Mesenchymal stem cell (in vitro differentiated cells and primary cell): ENCODE measurements around the gene NXPH4.
A peak's percentile ranks its signal among the peaks of the same experiment; 100 is the strongest.

Source experiments
- DNase-seq: peaks from one replicate; pipeline ENCODE4 v3.0.0-alpha.2; 2013
- H2AFZ ChIP-seq: one replicate; pipeline ENCODE4 v1.6.1; 2013; ENCODE audit warnings: low read depth, mild to moderate bottlenecking, control low read depth, inconsistent platforms, low read length, moderate library complexity
- H2AK5ac ChIP-seq: 2 replicates; pipeline ENCODE4 v1.6.1; 2013; ENCODE audit warnings: low read length, moderate library complexity, mild to moderate bottlenecking, inconsistent platforms; ENCODE audit not compliant: severe bottlenecking
- H2BK120ac ChIP-seq: one replicate; pipeline ENCODE4 v1.6.1; 2013; ENCODE audit warnings: low read depth, mild to moderate bottlenecking, inconsistent platforms, low read length, moderate library complexity
- H2BK12ac ChIP-seq, 2 experiments: one replicate each; pipeline ENCODE4 v1.6.1; 2013; ENCODE audit warnings: inconsistent platforms in 2 of 2, low read length in 2 of 2, mild to moderate bottlenecking in 2 of 2, moderate library complexity in 2 of 2, control low read depth in 1 of 2
- H2BK15ac ChIP-seq: one replicate; pipeline ENCODE4 v1.6.1; 2013; ENCODE audit warnings: mild to moderate bottlenecking, low read depth, inconsistent platforms; ENCODE audit not compliant: poor library complexity, severe bottlenecking
- H2BK5ac ChIP-seq: 2 replicates; pipeline ENCODE4 v1.6.1; 2013; ENCODE audit warnings: low read depth, mild to moderate bottlenecking, low read length, control low read depth, inconsistent platforms; ENCODE audit not compliant: poor library complexity, severe bottlenecking
- H3K14ac ChIP-seq, 2 experiments: one replicate each; pipeline ENCODE4 v1.6.1; 2013; ENCODE audit warnings: inconsistent platforms in 2 of 2, low read length in 2 of 2, control low read depth in 1 of 2, mild to moderate bottlenecking in 1 of 2, moderate library complexity in 1 of 2
- H3K18ac ChIP-seq, 2 experiments: one replicate each; pipeline ENCODE4 v1.6.1; 2013; ENCODE audit warnings: inconsistent platforms in 2 of 2, low read length in 2 of 2, control low read depth in 1 of 2, low read depth in 1 of 2, mild to moderate bottlenecking in 1 of 2
- H3K23ac ChIP-seq, 2 experiments: one replicate each; pipeline ENCODE4 v1.6.1; 2013; ENCODE audit warnings: inconsistent platforms in 2 of 2, low read length in 2 of 2, mild to moderate bottlenecking in 2 of 2, moderate library complexity in 2 of 2, control low read depth in 1 of 2
- H3K27ac ChIP-seq: 2 replicates; pipeline ENCODE4 v1.5.1; 2013; ENCODE audit warnings: mild to moderate bottlenecking, moderate library complexity, low read length, control low read depth, inconsistent platforms; ENCODE audit not compliant: poor library complexity, severe bottlenecking
- H3K27me3 ChIP-seq, 2 experiments: 2 replicates each; pipeline versions ENCODE4 v1.6.1 to v1.7.0; 2013; ENCODE audit warnings: low read length in 2 of 2, mild to moderate bottlenecking in 2 of 2, moderate library complexity in 2 of 2, control low read depth in 1 of 2, inconsistent platforms in 1 of 2; ENCODE audit not compliant: control insufficient read depth in 1 of 2, insufficient read depth in 1 of 2
- H3K36me3 ChIP-seq, 2 experiments: 2 replicates each; pipeline versions ENCODE4 v1.6.1 to v1.7.0; 2013; ENCODE audit warnings: low read length in 2 of 2, control low read depth in 1 of 2, inconsistent platforms in 1 of 2, low read depth in 1 of 2, mild to moderate bottlenecking in 1 of 2; ENCODE audit not compliant: insufficient read depth in 2 of 2, control insufficient read depth in 1 of 2
- H3K4ac ChIP-seq, 2 experiments: one replicate each; pipeline ENCODE4 v1.6.1; 2013; ENCODE audit warnings: inconsistent platforms in 2 of 2, low read length in 2 of 2, mild to moderate bottlenecking in 2 of 2, moderate library complexity in 2 of 2, control low read depth in 1 of 2, low read depth in 1 of 2
- H3K4me1 ChIP-seq: 2 replicates; pipeline ENCODE4 v1.6.1; 2013; ENCODE audit warnings: low read depth, low read length, control low read depth; ENCODE audit not compliant: control insufficient read depth, insufficient read depth
- H3K4me2 ChIP-seq: 2 replicates; pipeline ENCODE4 v1.6.1; 2013; ENCODE audit warnings: low read length, mild to moderate bottlenecking, inconsistent platforms; ENCODE audit not compliant: poor library complexity, severe bottlenecking
- H3K4me3 ChIP-seq, 2 experiments: 2 replicates each; pipeline versions ENCODE4 v1.5.1 to v1.7.0; 2013; ENCODE audit warnings: low read length in 2 of 2, mild to moderate bottlenecking in 2 of 2, control low read depth in 1 of 2, low read depth in 1 of 2; ENCODE audit not compliant: insufficient read depth in 1 of 2
- H3K79me1 ChIP-seq: replicated peaks from 2 replicates; pipeline ENCODE4 v1.6.1; 2013; ENCODE audit warnings: mild to moderate bottlenecking, control low read depth, low read length, inconsistent platforms; ENCODE audit not compliant: poor library complexity, severe bottlenecking
- H3K9ac ChIP-seq: 2 replicates; pipeline ENCODE4 v1.7.0; 2013; ENCODE audit warnings: mild to moderate bottlenecking, low read length, moderate library complexity
- H3K9me3 ChIP-seq: 2 replicates; pipeline ENCODE4 v1.7.0; 2013; ENCODE audit warnings: mild to moderate bottlenecking, low read length; ENCODE audit not compliant: control insufficient read depth
- H4K8ac ChIP-seq: one replicate; pipeline ENCODE4 v1.6.1; 2013; ENCODE audit warnings: inconsistent platforms, mild to moderate bottlenecking, low read length, moderate library complexity
- H4K91ac ChIP-seq: one replicate; pipeline ENCODE4 v1.6.1; 2013; ENCODE audit warnings: mild to moderate bottlenecking, low read length, inconsistent platforms
- WGBS: methylation state at CpG from one replicate; pipeline ENCODE4 v1.1.7; 2013; ENCODE audit warnings: mixed read lengths; 5-methylcytosine and 5-hydroxymethylcytosine counted together

NXPH4 gene

GRCh38 chr12:57268264-57268663 is 51.7 kb downstream of the NXPH4 start:
- Histone ChIP-seq H3K36me3 (peaks cover 30 to 61% of the 10 kb centered on the region in 2 experiments), H3K4me3 (no peak overlapping the region), H3K9me3 (no peaks in the 10 kb centered on the region), H4K8ac (peak overlapping the region; percentile 30), H3K27me3 (no peaks in the 10 kb centered on the region), H3K4ac (no peak overlapping the region), H3K79me1 (no peaks in the 10 kb centered on the region), H3K23ac (no peak overlapping the region), H3K14ac (no peak overlapping the region), H2AFZ (no peak overlapping the region), H3K9ac (peak overlapping the region; percentile 35), H2AK5ac (no peak overlapping the region), H2BK5ac (no peak overlapping the region), H3K4me1 (no peaks in the 10 kb centered on the region), H2BK120ac (no peak overlapping the region), H4K91ac (no peak overlapping the region), H3K27ac (no peak overlapping the region), H3K4me2 (no peak overlapping the region), H2BK12ac (no peak overlapping the region), H3K18ac (no peak overlapping the region), H2BK15ac (no peak overlapping the region)
- 89% methylated on average over 7 of the region's 7 CpGs for WGBS
- DNase-seq = no peak

- DNase-seq = no peak
- H3K18ac ChIP-seq = no peak overlapping the region
- H3K4ac ChIP-seq = no peak overlapping the region
- no peak overlapping the region for H2AFZ ChIP-seq
- peaks cover 23 to 58% of the 10 kb centered on the region in 2 experiments for H3K36me3 ChIP-seq
- H2AK5ac ChIP-seq = no peak overlapping the region
- no peak overlapping the region for H3K4me2 ChIP-seq
- H2BK5ac ChIP-seq = no peak overlapping the region
- H2BK12ac ChIP-seq = no peak overlapping the region
- WGBS = no CpG with 5 or more reads among the region's 1 CpG
- H3K9me3 ChIP-seq = no peaks in the 10 kb centered on the region
- H3K23ac ChIP-seq = no peak overlapping the region
- no peaks in the 10 kb centered on the region for H3K27me3 ChIP-seq
- no peaks in the 10 kb centered on the region for H3K4me1 ChIP-seq
- no peak overlapping the region for H3K27ac ChIP-seq
- no peak overlapping the region for H3K9ac ChIP-seq
- H3K4me3 ChIP-seq = no peak overlapping the region
- no peaks in the 10 kb centered on the region for H3K79me1 ChIP-seq
- no peak overlapping the region for H2BK15ac ChIP-seq
- no peak overlapping the region for H4K91ac ChIP-seq
- H4K8ac ChIP-seq = no peak overlapping the region
- H3K14ac ChIP-seq = no peak overlapping the region
- H2BK120ac ChIP-seq = no peak overlapping the region
Observed at GRCh38 chr12:57270966-57271470, 54.4 kb downstream of the NXPH4 start.

- Histone ChIP-seq H3K79me1 (no peaks in the 10 kb centered on the region), H3K27ac (no peak overlapping the region), H2BK120ac (no peak overlapping the region), H4K91ac (no peak overlapping the region), H3K27me3 (no peaks in the 10 kb centered on the region), H2BK15ac (no peak overlapping the region), H3K23ac (no peak overlapping the region), H3K14ac (no peak overlapping the region), H2BK5ac (no peak overlapping the region), H3K4me2 (no peak overlapping the region), H2AFZ (no peak overlapping the region), H3K4me3 (no peak overlapping the region), H4K8ac (no peak overlapping the region), H3K4me1 (no peaks in the 10 kb centered on the region), H3K9ac (peak overlapping the region; percentile 40), H3K4ac (no peak overlapping the region), H3K18ac (no peak overlapping the region), H3K9me3 (no peaks in the 10 kb centered on the region), H3K36me3 (peaks cover 14 to 49% of the 10 kb centered on the region in 2 experiments), H2AK5ac (no peak overlapping the region), H2BK12ac (no peak overlapping the region)
- peak; percentile 70 for DNase-seq
- WGBS = 64% methylated on average over 7 of the region's 7 CpGs
Observed at GRCh38 chr12:57272337-57273151, 56.0 kb downstream of the NXPH4 start.

- no peak overlapping the region for H3K4ac ChIP-seq
- no peak for DNase-seq
- H3K36me3 ChIP-seq = peaks cover 13 to 49% of the 10 kb centered on the region in 2 experiments
- H2AFZ ChIP-seq = no peak overlapping the region
- no peak overlapping the region for H3K4me2 ChIP-seq
- H3K14ac ChIP-seq = no peak overlapping the region
- H3K27me3 ChIP-seq = no peaks in the 10 kb centered on the region
- no peak overlapping the region for H2BK5ac ChIP-seq
- no peak overlapping the region for H3K9ac ChIP-seq
- H3K4me1 ChIP-seq = no peaks in the 10 kb centered on the region
- H2BK12ac ChIP-seq = no peak overlapping the region
- H2BK120ac ChIP-seq = no peak overlapping the region
- H3K27ac ChIP-seq = no peak overlapping the region
- H3K9me3 ChIP-seq = no peaks in the 10 kb centered on the region
- H2BK15ac ChIP-seq = no peak overlapping the region
- no peak overlapping the region for H2AK5ac ChIP-seq
- no peak overlapping the region for H3K4me3 ChIP-seq
- no peak overlapping the region for H4K91ac ChIP-seq
- no peaks in the 10 kb centered on the region for H3K79me1 ChIP-seq
- no peak overlapping the region for H3K23ac ChIP-seq
- H3K18ac ChIP-seq = no peak overlapping the region
- no peak overlapping the region for H4K8ac ChIP-seq
Observed at GRCh38 chr12:57273516-57273915, 56.9 kb downstream of the NXPH4 start.
